CD4-positive, CD25-positive, alpha-beta regulatory T cell (primary cell): Measurements from ENCODE around the gene EGFLAM. TPM values are rescaled to one million over a fixed set of nuclear protein-coding genes. Genes with fewer than 3 reads are reported as not detected.

Experiments
- ATAC-seq, 2 donors: fragments of 150-1000 bp; cut with Tn5 transposase; one replicate each; pipeline ENCODE4 v1.10.0; 2021; ENCODE audit warnings: low read depth in 2 of 2, moderate number of reproducible peaks in 2 of 2, moderate library complexity in 1 of 2
- DNase-seq, 3 donors: peaks; one replicate each; pipeline versions ENCODE4 v3.0.0 to v3.0.0-alpha.2; 2012 to 2022; ENCODE audit warnings: mixed read lengths in 1 of 3
- H3K27ac ChIP-seq: one replicate; pipeline ENCODE4 v1.7.0; 2013; ENCODE audit warnings: mild to moderate bottlenecking, low read length; ENCODE audit not compliant: insufficient read depth, poor library complexity, severe bottlenecking
- H3K27me3 ChIP-seq: one replicate; pipeline ENCODE4 v1.7.0; 2013; ENCODE audit warnings: low read length; ENCODE audit not compliant: control insufficient read depth, insufficient read depth
- H3K36me3 ChIP-seq: one replicate; pipeline ENCODE4 v1.7.0; 2013; ENCODE audit warnings: mild to moderate bottlenecking, low read length, moderate library complexity; ENCODE audit not compliant: control insufficient read depth, insufficient read depth
- H3K4me1 ChIP-seq: 2 replicates; pipeline ENCODE4 v1.7.0; 2013; ENCODE audit warnings: mild to moderate bottlenecking, low read length; ENCODE audit not compliant: insufficient read depth, control insufficient read depth, poor library complexity, severe bottlenecking
- H3K4me3 ChIP-seq: one replicate; pipeline ENCODE4 v1.7.0; 2013; ENCODE audit warnings: low read depth, mild to moderate bottlenecking, low read length, moderate library complexity
- H3K9me3 ChIP-seq, 2 experiments: 1 replicate in 1 of 2; 2 replicates in 1 of 2; pipeline ENCODE4 v1.7.0; 2013; ENCODE audit warnings: low read length in 2 of 2, mild to moderate bottlenecking in 1 of 2, moderate library complexity in 1 of 2; ENCODE audit not compliant: control insufficient read depth in 2 of 2
- H3K27ac Mint-ChIP-seq, 3 donors: one replicate each; pipeline ENCODE4 v1.8.0; 2020 to 2022; ENCODE audit warnings: mild to moderate bottlenecking in 3 of 3, mixed read lengths in 3 of 3, moderate library complexity in 2 of 3
- H3K27me3 Mint-ChIP-seq: one replicate; pipeline ENCODE4 v1.8.0; 2022; ENCODE audit warnings: mild to moderate bottlenecking, mixed read lengths
- H3K36me3 Mint-ChIP-seq: one replicate; pipeline ENCODE4 v1.8.0; 2020; ENCODE audit warnings: mixed read lengths
- H3K4me1 Mint-ChIP-seq, 4 donors: one replicate each; pipeline ENCODE4 v1.8.0; 2020 to 2022; ENCODE audit warnings: mixed read lengths in 4 of 4, mild to moderate bottlenecking in 1 of 4
- H3K4me3 Mint-ChIP-seq, 4 donors: one replicate each; pipeline ENCODE4 v1.8.0; 2020 to 2022; ENCODE audit warnings: mild to moderate bottlenecking in 4 of 4, mixed read lengths in 4 of 4, moderate library complexity in 3 of 4
- H3K9me3 Mint-ChIP-seq, 7 donors: one replicate each; pipeline ENCODE4 v1.8.0; 2020 to 2022; ENCODE audit warnings: mixed read lengths in 7 of 7, mild to moderate bottlenecking in 3 of 7, moderate library complexity in 2 of 7
- polyA plus RNA-seq, 4 donors: library from polyadenylated mRNA; unstranded; fragments of 300-500 nt; fragmentation: Illumina TruSeq; gene quantifications; one replicate each; pipeline ENCODE4 v1.2.3, GENCODE V29; 2021
- total RNA-seq: library from RNA; stranded (reverse); gene quantifications from one replicate; pipeline ENCODE4 v1.2.3, GENCODE V29; 2022

The EGFLAM gene
- total and polyA plus RNA-seq, 5 donors from 2014 or later = not detected

- H3K27ac Mint-ChIP-seq = no peak overlapping the region
- H3K4me3 Mint-ChIP-seq = no peak overlapping the region
- peaks cover 47% of the 10 kb centered on the region for H3K27me3 Mint-ChIP-seq
- H3K27ac ChIP-seq = no peak overlapping the region
- no peaks in the 10 kb centered on the region for H3K4me1 ChIP-seq
- H3K36me3 ChIP-seq = no peaks in the 10 kb centered on the region
- no peak for ATAC-seq
- H3K36me3 Mint-ChIP-seq = no peaks in the 10 kb centered on the region
- H3K4me3 ChIP-seq = no peak overlapping the region
- H3K27me3 ChIP-seq = peaks cover 6% of the 10 kb centered on the region
- no peak for DNase-seq
- H3K4me1 Mint-ChIP-seq = no peaks in the 10 kb centered on the region
- no peaks in the 10 kb centered on the region for H3K9me3 ChIP-seq
- H3K9me3 Mint-ChIP-seq = peaks cover 0 to 2% (median 0%) of the 10 kb centered on the region in 7 donors
Measured at GRCh38 chr5:38472541-38472940, 214.2 kb downstream of the EGFLAM start.

GRCh38 chr5:38473008-38473407 lies 214.6 kb downstream of the EGFLAM start:
- Histone ChIP-seq H3K9me3 (no peaks in the 10 kb centered on the region), H3K36me3 (no peaks in the 10 kb centered on the region), H3K4me1 (no peaks in the 10 kb centered on the region), H3K27ac (no peak overlapping the region), H3K27me3 (peaks cover 7% of the 10 kb centered on the region), H3K4me3 (no peak overlapping the region)
- Mint-ChIP-seq H3K4me1 (no peaks in the 10 kb centered on the region), H3K9me3 (peaks cover 0 to 2% (median 0%) of the 10 kb centered on the region in 7 donors), H3K36me3 (no peaks in the 10 kb centered on the region), H3K4me3 (no peak overlapping the region), H3K27me3 (peaks cover 49% of the 10 kb centered on the region), H3K27ac (no peak overlapping the region)
- ATAC-seq = no peak
- no peak for DNase-seq

- Histone ChIP-seq H3K27me3 (peaks cover 28% of the 10 kb centered on the region), H3K4me3 (no peak overlapping the region), H3K4me1 (no peaks in the 10 kb centered on the region), H3K27ac (no peak overlapping the region), H3K36me3 (no peaks in the 10 kb centered on the region), H3K9me3 (no peaks in the 10 kb centered on the region)
- Mint-ChIP-seq H3K9me3 (no peaks in the 10 kb centered on the region), H3K27me3 (peaks cover 47% of the 10 kb centered on the region), H3K4me1 (no peaks in the 10 kb centered on the region), H3K4me3 (no peak overlapping the region), H3K36me3 (no peaks in the 10 kb centered on the region), H3K27ac (no peak overlapping the region)
- no peak for DNase-seq
- ATAC-seq = no peak
Measured at GRCh38 chr5:38478166-38478565, 219.8 kb downstream of the EGFLAM start.

GRCh38 chr5:38478878-38479277 lies 220.5 kb downstream of the EGFLAM start:
- no peak for ATAC-seq

GRCh38 chr5:38479315-38479904 lies 221.1 kb downstream of the EGFLAM start:
- Histone ChIP-seq H3K27ac (no peak overlapping the region), H3K36me3 (no peaks in the 10 kb centered on the region), H3K27me3 (peaks cover 28% of the 10 kb centered on the region), H3K4me1 (no peaks in the 10 kb centered on the region), H3K9me3 (no peaks in the 10 kb centered on the region), H3K4me3 (no peak overlapping the region)
- no peaks in the 10 kb centered on the region for H3K9me3 Mint-ChIP-seq
- no peak overlapping the region for H3K4me3 Mint-ChIP-seq
- H3K36me3 Mint-ChIP-seq = no peaks in the 10 kb centered on the region
- peaks cover 45% of the 10 kb centered on the region for H3K27me3 Mint-ChIP-seq
- H3K27ac Mint-ChIP-seq = no peak overlapping the region
- no peak for ATAC-seq
- no peak for DNase-seq
- no peaks in the 10 kb centered on the region for H3K4me1 Mint-ChIP-seq

More at GRCh38 chr5:38478878-38479277, 220.5 kb downstream of the EGFLAM start:
- Histone ChIP-seq H3K4me1 (no peaks in the 10 kb centered on the region), H3K36me3 (no peaks in the 10 kb centered on the region), H3K27ac (no peak overlapping the region), H3K9me3 (no peaks in the 10 kb centered on the region), H3K4me3 (no peak overlapping the region), H3K27me3 (peaks cover 28% of the 10 kb centered on the region)
- no peak overlapping the region for H3K4me3 Mint-ChIP-seq
- no peak overlapping the region for H3K27ac Mint-ChIP-seq
- H3K36me3 Mint-ChIP-seq = no peaks in the 10 kb centered on the region
- no peak for DNase-seq
- peaks cover 50% of the 10 kb centered on the region for H3K27me3 Mint-ChIP-seq
- H3K4me1 Mint-ChIP-seq = no peaks in the 10 kb centered on the region
- no peaks in the 10 kb centered on the region for H3K9me3 Mint-ChIP-seq

DNA sequence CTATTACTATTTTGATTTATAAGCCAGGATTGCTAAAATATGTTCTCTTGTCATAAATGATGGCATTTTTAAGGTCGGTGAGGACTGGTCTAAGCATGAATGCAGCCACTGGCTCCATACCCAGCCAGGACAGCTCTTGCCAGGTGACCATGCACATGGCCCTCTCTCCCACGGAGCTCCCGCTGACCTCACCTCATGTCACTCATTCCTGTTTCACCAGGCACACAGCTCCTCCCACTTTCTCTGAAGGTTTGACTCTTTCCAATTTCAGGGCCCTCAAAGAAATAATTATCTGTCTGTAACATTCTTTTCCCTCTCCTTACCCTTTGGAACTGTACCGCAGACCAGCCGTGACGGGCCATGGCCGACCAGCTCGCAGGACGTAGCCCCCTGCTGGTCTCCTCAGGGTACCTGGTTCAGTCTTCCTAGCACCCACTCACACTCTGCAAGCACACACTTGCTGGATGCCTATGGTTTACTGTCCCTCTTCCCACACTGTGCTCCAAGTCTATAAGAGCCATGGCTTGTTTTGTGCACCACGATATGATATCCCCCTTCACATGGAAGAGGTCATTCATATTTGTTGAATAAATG lies 225.5 kb downstream of the EGFLAM start:
- ATAC-seq (no peak), DNase-seq (no peak)
- H3K27ac Mint-ChIP-seq = no peak overlapping the region
- H3K9me3 ChIP-seq = no peaks in the 10 kb centered on the region
- H3K4me3 ChIP-seq = no peak overlapping the region
- H3K4me1 Mint-ChIP-seq = no peaks in the 10 kb centered on the region
- no peaks in the 10 kb centered on the region for H3K36me3 ChIP-seq
- no peaks in the 10 kb centered on the region for H3K4me1 ChIP-seq
- peaks cover 0 to 2% (median 0%) of the 10 kb centered on the region in 7 donors for H3K9me3 Mint-ChIP-seq
- H3K27me3 ChIP-seq = peaks cover 27% of the 10 kb centered on the region
- H3K4me3 Mint-ChIP-seq = no peak overlapping the region
- H3K27ac ChIP-seq = no peak overlapping the region
- H3K27me3 Mint-ChIP-seq = peaks cover 37% of the 10 kb centered on the region
- H3K36me3 Mint-ChIP-seq = no peaks in the 10 kb centered on the region

- Mint-ChIP-seq H3K4me3 (no peak overlapping the region), H3K36me3 (no peaks in the 10 kb centered on the region), H3K27me3 (peaks cover 28% of the 10 kb centered on the region), H3K9me3 (no peaks in the 10 kb centered on the region), H3K27ac (no peak overlapping the region), H3K4me1 (no peaks in the 10 kb centered on the region)
- no peak overlapping the region for H3K27ac ChIP-seq
- peaks cover 10% of the 10 kb centered on the region for H3K27me3 ChIP-seq
- no peak for ATAC-seq
- H3K9me3 ChIP-seq = no peaks in the 10 kb centered on the region
- DNase-seq = no peak
- no peaks in the 10 kb centered on the region for H3K4me1 ChIP-seq
- H3K4me3 ChIP-seq = no peak overlapping the region
- no peaks in the 10 kb centered on the region for H3K36me3 ChIP-seq
Measured at GRCh38 chr5:38494175-38494574, 235.8 kb downstream of the EGFLAM start.

DNA sequence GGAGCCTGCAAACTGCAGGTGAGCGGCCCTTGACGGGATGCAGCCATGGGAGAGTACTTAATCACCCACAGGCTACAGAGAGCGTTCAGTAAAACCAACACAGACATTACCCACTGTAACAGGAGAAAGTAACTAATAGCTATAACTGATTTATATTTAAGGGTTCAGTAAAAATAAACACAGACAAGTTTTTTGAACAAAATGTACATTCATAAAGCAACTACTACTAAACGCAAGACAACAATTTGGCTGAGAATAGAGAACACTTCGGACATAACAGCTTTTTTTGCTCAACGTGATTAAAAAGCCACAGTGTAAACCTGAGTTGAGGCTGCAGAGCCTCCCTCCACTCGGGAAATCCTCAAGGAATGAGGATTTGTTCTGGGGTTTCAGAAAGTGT lies 236.4 kb downstream of the EGFLAM start:
- ATAC-seq (no peak), DNase-seq (no peak)
- H3K36me3 Mint-ChIP-seq = no peaks in the 10 kb centered on the region
- H3K36me3 ChIP-seq = no peaks in the 10 kb centered on the region
- H3K4me3 Mint-ChIP-seq = no peak overlapping the region
- no peaks in the 10 kb centered on the region for H3K9me3 ChIP-seq
- H3K27ac Mint-ChIP-seq = no peak overlapping the region
- peaks cover 31% of the 10 kb centered on the region for H3K27me3 Mint-ChIP-seq
- H3K4me1 ChIP-seq = no peaks in the 10 kb centered on the region
- no peaks in the 10 kb centered on the region for H3K9me3 Mint-ChIP-seq
- no peak overlapping the region for H3K27ac ChIP-seq
- peaks cover 10% of the 10 kb centered on the region for H3K27me3 ChIP-seq
- no peaks in the 10 kb centered on the region for H3K4me1 Mint-ChIP-seq
- no peak overlapping the region for H3K4me3 ChIP-seq
